IMR-90 (cell line): Measurements from ENCODE around the gene COL25A1. TPM values are rescaled to one million over a fixed set of nuclear protein-coding genes. Genes with fewer than 3 reads are reported as not detected.

Source experiments
- ATAC-seq: fragments of 200-7000 bp; cut with Tn5 transposase; 2 replicates; pipeline ENCODE4 v1.9.1; 2020; ENCODE audit warnings: low read depth, mild to moderate bottlenecking, moderate library complexity
- BruUV-seq: library from RNA; stranded (reverse); fragments of 400-500 nt; replicated peaks from 2 replicates; lab custom pipeline; 2021; lab: Mats Ljungman, UMichigan
- CTCF ChIA-PET: fragments of 300-600 bp; formaldehyde crosslinking; extraction: SDS; loops from one replicate; lab custom pipeline; 2021; ENCODE audit warnings: antibody characterized with exemption; lab: Yijun Ruan, JAX
- POLR2A ChIA-PET: fragments of 300-600 bp; sonication (Branson Sonifier 250); formaldehyde crosslinking; loops from one replicate; lab custom pipeline; 2022; ENCODE audit warnings: antibody characterized with exemption; ENCODE audit not compliant: unreplicated experiment; lab: Charles Lee
- DNase-seq: peaks from one replicate; pipeline ENCODE4 v3.0.0; 2013
- H2AFZ ChIP-seq: replicated peaks from 2 replicates; pipeline ENCODE3; 2013; ENCODE audit warnings: low read length, mild to moderate bottlenecking; ENCODE audit not compliant: poor library complexity
- H2AK5ac ChIP-seq: 2 replicates; pipeline ENCODE4 v1.6.1; 2013; ENCODE audit warnings: low read depth, low read length, inconsistent platforms
- H2AK9ac ChIP-seq: replicated peaks from 2 replicates; pipeline ENCODE3; 2013; ENCODE audit warnings: mild to moderate bottlenecking, low read depth, low read length, moderate library complexity; ENCODE audit not compliant: poor library complexity
- H2BK120ac ChIP-seq: 2 replicates; pipeline ENCODE4 v1.6.1; 2013; ENCODE audit warnings: low read depth, low read length, inconsistent platforms
- H2BK15ac ChIP-seq: 3 replicates; pipeline ENCODE4 v1.6.1; 2013; ENCODE audit warnings: low read depth, low read length, inconsistent platforms
- H2BK20ac ChIP-seq: 2 replicates; pipeline ENCODE4 v1.6.1; 2013; ENCODE audit warnings: low read depth, mild to moderate bottlenecking, inconsistent platforms, low read length, moderate library complexity
- H2BK5ac ChIP-seq: 2 replicates; pipeline ENCODE4 v1.6.1; 2013; ENCODE audit warnings: mild to moderate bottlenecking, low read depth, low read length, inconsistent platforms; ENCODE audit not compliant: poor library complexity, severe bottlenecking
- H3K14ac ChIP-seq: replicated peaks from 2 replicates; pipeline ENCODE4 v1.6.1; 2013; ENCODE audit warnings: low read depth, low read length, inconsistent platforms
- H3K18ac ChIP-seq: 2 replicates; pipeline ENCODE4 v1.6.1; 2013; ENCODE audit warnings: low read depth, low read length, control low read depth
- H3K23ac ChIP-seq: 2 replicates; pipeline ENCODE4 v1.6.1; 2013; ENCODE audit warnings: low read depth, low read length, inconsistent platforms
- H3K27ac ChIP-seq: 2 replicates; pipeline ENCODE4 v1.5.1; 2013; ENCODE audit warnings: mild to moderate bottlenecking, control low read depth, low read length; ENCODE audit not compliant: insufficient read depth
- H3K27me3 ChIP-seq: 2 replicates; pipeline ENCODE4 v1.6.1; 2013; ENCODE audit warnings: low read length; ENCODE audit not compliant: control insufficient read depth, insufficient read depth
- H3K36me3 ChIP-seq: 2 replicates; pipeline ENCODE4 v1.6.1; 2013; ENCODE audit warnings: low read length, mixed read lengths; ENCODE audit not compliant: control insufficient read depth, insufficient read depth
- H3K4ac ChIP-seq: 2 replicates; pipeline ENCODE4 v1.6.1; 2013; ENCODE audit warnings: low read depth, low read length, inconsistent platforms
- H3K4me1 ChIP-seq: 2 replicates; pipeline ENCODE4 v1.6.1; 2013; ENCODE audit warnings: low read length, mixed read lengths; ENCODE audit not compliant: control insufficient read depth, insufficient read depth
- H3K4me2 ChIP-seq: 2 replicates; pipeline ENCODE4 v1.6.1; 2013; ENCODE audit warnings: low read depth, mild to moderate bottlenecking, control low read depth, low read length, moderate library complexity
- H3K4me3 ChIP-seq: 2 replicates; pipeline ENCODE4 v1.5.1; 2013; ENCODE audit warnings: low read depth, mild to moderate bottlenecking, control low read depth, low read length, moderate library complexity; ENCODE audit not compliant: insufficient read depth
- H3K56ac ChIP-seq: 2 replicates; pipeline ENCODE4 v1.6.1; 2013; ENCODE audit warnings: low read length, inconsistent platforms; ENCODE audit not compliant: insufficient read depth; ENCODE audit errors: extremely low read depth
- H3K79me1 ChIP-seq, 2 experiments: 2 replicates each; pipeline ENCODE4 v1.6.1; 2013; ENCODE audit warnings: low read length in 2 of 2, inconsistent platforms in 1 of 2, low read depth in 1 of 2
- H3K9ac ChIP-seq: 2 replicates; pipeline ENCODE4 v1.6.1; 2013; ENCODE audit warnings: low read depth, low read length, control low read depth
- H3K9me1 ChIP-seq: 2 replicates; pipeline ENCODE4 v1.6.1; 2013; ENCODE audit warnings: low read length, inconsistent platforms; ENCODE audit not compliant: insufficient read depth
- H3K9me3 ChIP-seq: 2 replicates; pipeline ENCODE4 v1.6.1; 2013; ENCODE audit warnings: low read length; ENCODE audit not compliant: control insufficient read depth, insufficient read depth
- H4K20me1 ChIP-seq: 2 replicates; pipeline ENCODE4 v1.6.1; 2013; ENCODE audit warnings: low read length, inconsistent platforms; ENCODE audit not compliant: insufficient read depth
- H4K5ac ChIP-seq: 2 replicates; pipeline ENCODE4 v1.6.1; 2013; ENCODE audit warnings: mild to moderate bottlenecking, low read depth, low read length, control low read depth
- H4K8ac ChIP-seq, 2 experiments: 2 replicates each; pipeline ENCODE4 v1.6.1; 2013; ENCODE audit warnings: low read depth in 2 of 2, low read length in 2 of 2, control low read depth in 1 of 2, inconsistent platforms in 1 of 2
- H4K91ac ChIP-seq: 2 replicates; pipeline ENCODE4 v1.6.1; 2013; ENCODE audit warnings: low read depth, low read length, inconsistent platforms; ENCODE audit not compliant: insufficient read depth
- BHLHE40 ChIP-seq: fragments of 150-350 bp; IDR thresholded peaks from 2 replicates; pipeline ENCODE4 v1.6.1; 2016; ENCODE audit warnings: mild to moderate bottlenecking, low read depth, low read length
- CEBPB ChIP-seq: IDR thresholded peaks from 2 replicates; pipeline ENCODE4 v1.6.1; 2012; ENCODE audit warnings: low read depth, low read length, improper control_type of control experiment
- CTCF ChIP-seq: conservative IDR thresholded peaks from 2 replicates; pipeline ENCODE4 v1.5.1; 2012; ENCODE audit warnings: mild to moderate bottlenecking, low read depth, low read length, improper control_type of control experiment
- MXI1 ChIP-seq: IDR thresholded peaks from 2 replicates; pipeline ENCODE4 v1.6.1; 2012; ENCODE audit warnings: low read depth, mild to moderate bottlenecking, low read length, moderate library complexity, borderline replicate concordance
- NFE2L2 ChIP-seq: fragments of 150-350 bp; IDR thresholded peaks from 2 replicates; pipeline ENCODE4 v1.6.1; 2016; ENCODE audit warnings: low read depth, mild to moderate bottlenecking, low read length
- WGBS, 2 experiments: methylation state at CpG; one replicate each; pipeline versions ENCODE4 v1.1.5 to v1.1.7; 2013; ENCODE audit warnings: missing lambda C conversion rate in 2 of 2; ENCODE audit not compliant: insufficient read length in 1 of 2; ENCODE audit errors: extremely low coverage in 2 of 2; 5-methylcytosine and 5-hydroxymethylcytosine counted together
- dilution Hi-C: fragments of 300-500 bp; cut with HindIII; formaldehyde crosslinking; loops from one replicate; pipeline ENCODE4 v1.14.3; 2018; ENCODE audit warnings: low sequenced_read_pairs; ENCODE audit not compliant: unreplicated experiment
- in situ Hi-C: fragments of 300-500 bp; cut with MboI; formaldehyde crosslinking; loops from 3 replicates; pipeline ENCODE4 v1.14.3; 2019; ENCODE audit warnings: low sequenced_read_pairs, inconsistent platforms, mixed read lengths
- intact Hi-C: fragments of 100-400 bp; cut with micrococcal nuclease; formaldehyde crosslinking; loops from 2 replicates; pipeline ENCODE4 v1.10.0; 2022
- polyA plus RNA-seq, 3 experiments: library from polyadenylated mRNA; depleted of rRNA; stranded (reverse); fragments of >200 nt; gene quantifications; 2 replicates each; pipeline ENCODE4 v1.2.3, GENCODE V29; 2012; ENCODE audit warnings: low replicate concordance in 1 of 3
- total RNA-seq: library from RNA; depleted of rRNA; stranded (reverse); fragments of >200 nt; gene quantifications from 2 replicates; pipeline ENCODE4 v1.2.3, GENCODE V29; 2012

The COL25A1 gene
- total and polyA plus RNA-seq, 2 of the 4 experiments (the other 2 are of a cell fraction) = under 0.01 to 0.05 TPM

GRCh38 chr4:109157696-109158095 is 144.8 kb downstream of the COL25A1 start:
- ChIA-PET CTCF (no interaction called here), POLR2A (no interaction called here)
- Histone ChIP-seq H4K91ac (no peak overlapping the region), H3K23ac (no peak overlapping the region), H4K5ac (no peak overlapping the region), H4K20me1 (no peaks in the 10 kb centered on the region), H4K8ac (no peak overlapping the region), H2BK15ac (no peak overlapping the region), H2BK120ac (no peak overlapping the region), H3K18ac (no peak overlapping the region), H2AK9ac (no peak overlapping the region), H3K4me3 (no peak overlapping the region), H2BK20ac (no peak overlapping the region), H3K9ac (no peak overlapping the region), H3K79me1 (no peaks in the 10 kb centered on the region), H3K56ac (no peak overlapping the region), H3K36me3 (no peaks in the 10 kb centered on the region), H2AFZ (no peak overlapping the region), H3K4me1 (no peaks in the 10 kb centered on the region), H3K27me3 (no peaks in the 10 kb centered on the region), H3K27ac (no peak overlapping the region), H3K9me3 (no peaks in the 10 kb centered on the region), H3K9me1 (no peaks in the 10 kb centered on the region), H3K4ac (no peak overlapping the region), H3K14ac (no peak overlapping the region), H2BK5ac (no peak overlapping the region), H3K4me2 (no peak overlapping the region), H2AK5ac (no peak overlapping the region)
- intact Hi-C loops = no loop called here
- no peak for DNase-seq
- dilution Hi-C loops = no loop called here
- in situ Hi-C loops = no loop called here
- no TSS peak for BruUV-seq
- WGBS, 2 experiments = no CpG with 5 or more reads among the region's 7 CpGs
- no peak for ATAC-seq
- TF ChIP-seq BHLHE40 (no peak), CTCF (no peak), MXI1 (no peak), NFE2L2 (no peak), CEBPB (no peak)
